Measurements from ENCODE around the gene TCF19. TPM values are rescaled to one million over a fixed set of nuclear protein-coding genes. Genes with fewer than 3 reads are reported as not detected.

TCF19 gene
- total RNA-seq, 1 experiment from 2014 or later = 26.0 TPM

GRCh38 chr6:31128093-31128676 is 30.2 kb upstream of the TCF19 start:
- no peak overlapping the region for H3K27ac ChIP-seq
- no peaks in the 10 kb centered on the region for H3K9me2 ChIP-seq (ENCODE audit: insufficient read depth)
- no peaks in the 10 kb centered on the region for H3K36me3 ChIP-seq (ENCODE audit: low read depth)
- H4K20me1 ChIP-seq (ENCODE audit: insufficient read depth) = no peaks in the 10 kb centered on the region; the same call in 1 of the 2 replicates
- ChIA-PET POLR2A (ENCODE audit: unreplicated experiment) (no interaction called here), CTCF (interaction anchor here (0.6 kb wide), 2 partner anchors 46 to 75 kb away, joined by 3 to 4 read pairs; no protein-coding TSS in a partner anchor)
- intact Hi-C loops (cut with micrococcal nuclease; ENCODE audit: unreplicated experiment) = loop anchor here (1.0 to 5.0 kb wide), 5 partner anchors 26 to 299 kb away; partner anchors contain the start of gene VARS2
- DNase-seq = peak; percentile 45 to 66
- no peak overlapping the region for H2AFZ ChIP-seq
- no peaks in the 10 kb centered on the region for H3K27me3 ChIP-seq (ENCODE audit: insufficient read depth, low read depth)
- no peaks in the 10 kb centered on the region for H3K9me3 ChIP-seq (ENCODE audit: insufficient read depth, low read depth)
- H3K4me1 ChIP-seq (replicated peaks; ENCODE audit: insufficient read depth) = peaks cover 15% of the 10 kb centered on the region
- no TSS peak for BruUV-seq (replicated peaks)
- H3K4me2 ChIP-seq = no peak overlapping the region
- no peak overlapping the region for H3K4me3 ChIP-seq
- no peaks in the 10 kb centered on the region for H3K79me2 ChIP-seq (ENCODE audit: low read depth)
- no peak for TF ChIP-seq EZH2 (IDR thresholded peaks at IDR 0.05; ENCODE audit: low read depth)
- peak; percentile 85 for TF ChIP-seq CTCF (conservative IDR thresholded peaks at IDR 0.05)
- H3F3A ChIP-seq (ENCODE audit: insufficient read depth, low read depth) = no peaks in the 10 kb centered on the region

GRCh38 chr6:31129130-31129529 is 29.3 kb upstream of the TCF19 start:
- Histone ChIP-seq H3K36me3 (ENCODE audit: low read depth) (no peaks in the 10 kb centered on the region), H4K20me1 (ENCODE audit: insufficient read depth) (no peaks in the 10 kb centered on the region; the same call in 1 of the 2 replicates), H3K9me3 (ENCODE audit: insufficient read depth, low read depth) (no peaks in the 10 kb centered on the region), H3K79me2 (ENCODE audit: low read depth) (no peaks in the 10 kb centered on the region), H3K27ac (no peak overlapping the region), H3F3A (ENCODE audit: insufficient read depth, low read depth) (no peaks in the 10 kb centered on the region), H3K4me3 (no peak overlapping the region), H3K27me3 (ENCODE audit: insufficient read depth, low read depth) (no peaks in the 10 kb centered on the region), H2AFZ (no peak overlapping the region), H3K4me2 (no peak overlapping the region), H3K4me1 (replicated peaks; ENCODE audit: insufficient read depth) (peaks cover 15% of the 10 kb centered on the region), H3K9me2 (ENCODE audit: insufficient read depth) (no peaks in the 10 kb centered on the region)
- ChIA-PET POLR2A (ENCODE audit: unreplicated experiment) (no interaction called here), CTCF (interaction anchor here (0.5 to 1.7 kb wide), 5 partner anchors 27 to 74 kb away, joined by 3 to 5 read pairs (median 4); no protein-coding TSS in a partner anchor)
- DNase-seq = no peak
- no peak for TF ChIP-seq CTCF (conservative IDR thresholded peaks at IDR 0.05)
- no peak for TF ChIP-seq EZH2 (IDR thresholded peaks at IDR 0.05; ENCODE audit: low read depth)
- BruUV-seq (replicated peaks) = no TSS peak
- intact Hi-C loops (cut with micrococcal nuclease; ENCODE audit: unreplicated experiment) = loop anchor here (2.0 to 5.0 kb wide), 3 partner anchors 57 to 300 kb away; partner anchors contain the start of gene VARS2

- no peak for TF ChIP-seq EZH2 (IDR thresholded peaks at IDR 0.05; ENCODE audit: low read depth)
- H3K4me2 ChIP-seq = no peak overlapping the region
- no peaks in the 10 kb centered on the region for H3K79me2 ChIP-seq (ENCODE audit: low read depth)
- ChIA-PET CTCF (no interaction called here), POLR2A (ENCODE audit: unreplicated experiment) (interaction anchor here (0.7 kb wide), 1 partner anchor 60 kb away, joined by 4 read pairs; no protein-coding TSS in a partner anchor)
- no peaks in the 10 kb centered on the region for H3K36me3 ChIP-seq (ENCODE audit: low read depth)
- no peak overlapping the region for H3K27ac ChIP-seq
- intact Hi-C loops (cut with micrococcal nuclease; ENCODE audit: unreplicated experiment) = no loop called here
- H3F3A ChIP-seq (ENCODE audit: insufficient read depth, low read depth) = no peaks in the 10 kb centered on the region
- H2AFZ ChIP-seq = no peak overlapping the region
- no peaks in the 10 kb centered on the region; the same call in 1 of the 2 replicates for H4K20me1 ChIP-seq (ENCODE audit: insufficient read depth)
- H3K9me2 ChIP-seq (ENCODE audit: insufficient read depth) = no peaks in the 10 kb centered on the region
- H3K27me3 ChIP-seq (ENCODE audit: insufficient read depth, low read depth) = no peaks in the 10 kb centered on the region
- no TSS peak for BruUV-seq (replicated peaks)
- H3K4me1 ChIP-seq (replicated peaks; ENCODE audit: insufficient read depth) = peaks cover 2% of the 10 kb centered on the region; the same call in 1 of the 2 replicates
- H3K9me3 ChIP-seq (ENCODE audit: insufficient read depth, low read depth) = no peaks in the 10 kb centered on the region
- no peak overlapping the region for H3K4me3 ChIP-seq
- DNase-seq = no peak
Measured at GRCh38 chr6:31130751-31131150, 27.6 kb upstream of the TCF19 start.

Data from PC-9 (cell line).